Stimulated activated CD8-positive, alpha-beta memory T cell treated with anti-CD3 and anti-CD28 coated beads, Interleukin-15, amount 100 ng/mL, for 48 hours (primary cell): Measurements from ENCODE around the gene TBXAS1.

Experiments
- DNase-seq, 2 donors: peaks; one replicate each; pipeline ENCODE4 v3.0.0-alpha.2; 2020; ENCODE audit warnings: low read depth in 2 of 2

TBXAS1 gene

DNA sequence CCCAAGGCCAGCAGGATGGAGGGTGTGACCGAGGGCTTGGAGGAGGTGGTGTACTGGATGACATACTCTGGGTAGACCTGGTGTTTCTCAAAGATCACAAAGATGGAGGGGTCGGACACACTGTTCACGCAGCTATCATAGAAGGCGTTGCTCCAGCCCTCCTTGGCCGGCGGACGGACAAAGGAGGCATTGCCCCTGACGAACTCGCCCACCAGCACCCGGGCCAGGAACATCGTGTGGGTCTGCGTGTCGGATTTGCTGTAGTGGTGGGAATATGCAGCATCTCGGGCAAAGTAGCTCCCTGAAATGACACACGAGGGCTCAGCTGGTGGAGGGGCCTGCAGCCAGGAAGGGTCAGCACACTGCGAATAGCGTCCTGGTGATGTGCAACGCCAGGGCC is 195.5 kb downstream of the TBXAS1 start:
- DNase-seq, result no peak

DNA sequence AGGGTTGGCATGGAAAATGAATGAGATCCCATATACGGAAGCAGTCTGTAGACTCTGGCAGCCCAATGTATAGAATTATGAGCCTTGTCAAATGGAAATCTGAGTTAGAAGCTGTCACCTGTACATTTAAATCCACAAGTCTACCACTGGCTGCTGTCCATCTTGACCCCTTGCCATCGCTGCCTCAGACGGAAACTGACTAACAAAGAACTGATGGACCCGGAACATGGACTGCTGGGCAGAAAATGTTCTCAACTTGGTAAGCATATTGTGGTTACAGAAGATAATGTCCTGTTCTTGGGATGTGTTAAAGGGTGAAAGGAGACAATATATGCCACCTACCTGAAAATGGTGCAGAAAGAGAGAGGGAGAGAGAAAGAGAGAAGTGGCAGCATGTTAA is 196.2 kb downstream of the TBXAS1 start:
- DNase-seq, result no peak

DNA sequence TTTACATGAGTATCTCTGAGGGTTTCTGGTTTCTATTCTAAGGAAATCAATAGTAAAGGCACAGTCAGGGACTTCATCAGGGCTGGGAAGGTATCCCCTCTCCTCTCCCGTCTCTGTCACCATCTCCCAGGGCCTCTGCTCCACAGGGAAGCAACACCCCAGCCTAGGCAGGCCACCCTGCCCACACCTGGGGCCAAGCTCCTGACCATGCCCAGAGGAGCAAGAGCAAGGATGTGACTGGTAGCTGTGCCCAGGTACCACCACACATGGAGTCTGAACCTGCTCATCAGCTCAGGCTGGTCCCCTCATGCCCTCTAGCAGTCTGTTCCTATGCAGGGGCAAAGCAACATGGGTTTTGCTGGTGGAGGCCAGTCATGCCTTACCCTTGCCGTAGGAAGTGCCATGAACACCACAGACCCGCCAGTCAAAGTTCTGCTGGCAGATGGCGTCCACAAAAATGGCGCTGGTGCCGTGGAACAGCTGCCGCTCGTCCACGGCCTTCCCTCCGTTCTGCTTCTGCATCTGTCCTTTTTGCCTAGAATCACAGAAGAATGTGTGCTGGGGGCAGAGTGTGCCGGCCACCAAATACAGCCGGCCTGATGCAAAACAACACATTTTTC is 196.9 kb downstream of the TBXAS1 start:
- DNase-seq, result no peak

GRCh38 chr7:140026935-140027334 is 197.9 kb downstream of the TBXAS1 start:
- DNase-seq, result no peak

- no peak for DNase-seq
Observed at GRCh38 chr7:140027858-140028257, 198.8 kb downstream of the TBXAS1 start.

- DNase-seq, result no peak
Observed at GRCh38 chr7:140028311-140028710, 199.2 kb downstream of the TBXAS1 start.

DNA sequence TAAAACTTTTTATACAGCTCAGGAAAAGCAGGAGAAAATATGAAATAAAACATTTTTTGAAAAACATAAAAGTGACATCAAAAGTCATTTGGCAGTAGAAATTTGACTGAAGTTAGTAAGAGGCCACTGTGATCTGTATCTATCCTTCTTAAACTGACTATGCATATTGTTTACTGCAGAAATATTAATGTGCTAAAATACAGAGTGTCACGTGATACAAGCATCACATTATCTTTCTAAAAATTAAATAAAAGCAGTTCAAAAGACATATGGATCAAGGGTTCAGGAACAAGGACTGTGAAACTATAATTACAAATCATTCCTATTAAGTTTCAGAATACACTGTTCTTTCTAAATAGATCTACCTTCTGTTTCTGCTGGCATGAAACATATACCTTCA is 200.0 kb downstream of the TBXAS1 start:
- no peak for DNase-seq

DNA sequence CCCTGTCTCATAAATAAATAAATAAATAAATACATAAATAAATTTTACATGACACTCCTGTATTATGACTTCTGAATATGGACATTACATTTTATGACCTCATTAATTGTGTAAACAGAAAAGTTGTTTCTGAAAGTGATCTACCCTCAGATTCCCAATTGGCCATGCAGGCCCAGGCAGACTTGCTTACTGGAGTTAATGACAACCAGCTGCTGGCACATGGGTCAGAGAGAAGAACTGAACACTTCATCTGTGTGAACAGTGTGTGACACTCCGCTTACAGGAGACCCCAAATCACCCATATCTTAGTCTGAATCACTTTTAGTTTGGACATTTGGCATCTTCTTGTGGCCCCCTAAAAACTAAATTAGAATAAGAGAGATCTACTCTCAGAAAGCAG is 202.3 kb downstream of the TBXAS1 start:
- DNase-seq, result no peak

DNA sequence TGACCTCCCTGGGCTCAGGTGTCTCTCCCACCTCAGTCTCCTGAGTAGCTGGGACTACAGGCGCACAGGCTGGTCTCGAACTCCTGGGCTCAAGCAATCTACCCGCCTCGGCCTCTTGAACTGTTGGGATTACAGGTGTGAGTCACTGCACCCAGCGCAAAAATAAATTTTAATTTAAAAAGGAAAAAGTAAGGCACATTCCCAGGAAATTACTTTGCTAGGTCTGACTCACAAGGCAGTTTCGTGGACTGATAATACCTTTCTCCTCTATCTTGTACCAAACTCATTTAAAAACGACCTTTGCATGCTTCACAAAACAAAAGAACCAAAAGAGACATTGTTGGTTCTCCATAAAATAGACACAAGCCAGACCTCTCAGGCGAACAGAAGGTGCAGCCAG is 204.0 kb downstream of the TBXAS1 start:
- DNase-seq, result no peak

GRCh38 chr7:140033779-140034363 is 204.8 kb downstream of the TBXAS1 start:
- no peak for DNase-seq

DNA sequence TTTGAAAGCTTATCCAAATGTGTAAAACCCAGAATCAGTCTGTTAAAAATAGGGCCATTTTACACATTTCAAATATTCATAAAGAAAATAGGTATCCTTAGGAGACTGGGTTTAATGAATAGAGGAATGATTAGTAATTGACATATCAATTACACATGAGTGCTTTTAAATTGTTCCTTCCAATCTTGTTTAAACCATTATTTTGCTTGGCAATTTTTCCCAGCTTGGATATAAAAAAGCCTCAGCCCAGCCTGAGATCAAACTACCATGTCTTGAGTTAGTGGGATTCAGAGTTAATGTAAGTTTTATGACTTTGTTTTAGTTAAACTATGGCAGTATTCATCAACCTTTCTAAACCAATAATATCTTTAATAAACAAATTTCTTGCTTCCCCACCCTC is 205.4 kb downstream of the TBXAS1 start:
- DNase-seq, result no peak

DNA sequence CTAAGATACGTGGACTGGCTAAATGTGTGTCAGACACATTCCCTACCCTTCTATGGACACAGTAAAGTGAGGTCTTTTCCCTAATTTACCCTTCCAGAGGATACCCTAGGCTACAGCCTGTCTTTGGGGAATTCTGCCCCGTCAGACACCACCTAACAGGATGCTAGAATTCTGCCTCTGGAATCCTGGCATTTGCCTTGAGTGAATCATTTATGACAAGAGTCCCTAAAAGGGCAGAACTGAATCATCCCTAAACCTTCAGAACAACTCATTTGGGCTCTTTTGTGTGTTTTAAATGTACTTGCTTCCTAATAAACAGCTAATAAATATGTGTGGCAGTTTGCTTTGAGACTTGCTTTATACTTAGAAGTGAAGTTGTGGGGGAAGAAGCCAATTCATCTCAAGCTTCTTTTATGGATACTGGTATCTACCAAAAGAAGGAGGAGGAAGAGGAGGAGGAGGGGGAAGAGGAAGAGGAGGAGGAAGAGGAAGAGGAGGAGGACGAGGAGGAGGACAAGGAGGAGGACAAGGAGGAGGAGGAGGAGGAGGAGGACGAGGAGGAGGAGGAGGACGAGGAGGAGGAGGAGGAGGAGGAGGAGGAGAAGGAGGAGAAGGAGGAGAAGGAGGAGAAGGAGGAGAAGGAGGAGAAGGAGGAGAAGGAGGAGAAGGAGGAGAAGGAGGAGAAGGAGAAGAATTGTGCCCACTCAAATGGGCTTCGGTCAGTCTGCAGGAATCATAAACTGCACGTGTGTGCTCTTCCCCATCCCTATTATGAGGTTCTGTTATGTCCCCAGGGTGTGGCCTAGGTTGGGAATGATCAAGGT is 206.5 kb downstream of the TBXAS1 start:
- DNase-seq, result no peak

GRCh38 chr7:140036224-140036962 is 207.3 kb downstream of the TBXAS1 start:
- peak in 1 of 2 donors; percentile 27 for DNase-seq

DNA sequence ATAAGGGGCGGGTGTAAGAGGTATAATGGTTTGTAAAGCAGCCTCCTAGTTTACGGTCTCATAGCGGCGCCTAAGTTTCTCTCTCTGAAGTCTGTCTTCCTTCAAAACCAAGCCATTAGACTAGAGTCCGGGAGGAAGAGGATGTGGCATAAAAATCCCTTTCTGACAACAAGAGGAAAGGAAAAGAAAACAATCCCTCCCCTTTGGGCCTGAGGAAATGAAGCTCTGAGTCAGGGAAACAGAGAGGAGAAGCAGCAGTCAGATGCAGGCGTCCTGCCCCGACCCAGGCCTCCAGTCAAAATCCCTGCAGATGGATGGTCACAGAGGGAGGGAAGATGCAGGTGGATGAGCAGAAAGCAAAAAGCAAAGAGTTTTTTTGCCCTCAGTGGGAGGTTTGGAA is 210.0 kb downstream of the TBXAS1 start:
- DNase-seq, result no peak

- DNase-seq, result no peak
Observed at GRCh38 chr7:140039896-140040295, 210.8 kb downstream of the TBXAS1 start.

DNA sequence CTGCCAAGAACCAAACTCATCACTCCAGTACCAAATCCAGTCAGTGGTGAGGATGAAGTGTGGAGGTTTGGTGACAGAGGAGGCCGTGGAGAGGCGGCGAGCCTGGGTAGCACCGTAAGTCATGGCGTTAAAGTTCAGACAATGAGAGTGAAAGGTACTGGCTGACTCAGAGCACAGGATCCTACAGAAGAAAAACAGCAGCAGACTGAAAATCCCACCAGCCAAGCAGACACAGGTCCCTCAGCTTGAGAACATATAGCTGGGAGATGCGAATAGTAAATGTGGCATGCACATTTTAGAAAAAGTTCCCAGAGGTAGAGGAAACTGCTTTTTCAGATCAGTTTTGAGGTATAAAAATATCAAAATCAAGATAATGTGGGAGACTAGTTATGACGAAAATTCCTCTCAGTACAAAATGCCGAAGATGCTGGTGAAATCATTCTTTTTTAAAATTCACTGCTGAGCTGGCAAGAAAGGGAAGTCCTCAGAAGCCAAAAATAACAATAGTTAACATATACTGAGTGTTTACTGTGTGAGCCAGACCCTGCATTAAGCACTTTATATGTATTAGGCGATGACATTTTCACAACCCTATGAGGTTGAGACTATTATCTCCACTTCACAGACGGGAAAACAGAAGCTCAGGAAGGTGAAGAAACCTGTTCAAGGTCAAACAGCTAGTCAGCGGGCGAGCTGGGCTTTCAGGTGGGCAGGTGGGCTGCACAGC is 212.8 kb downstream of the TBXAS1 start:
- no peak for DNase-seq

DNA sequence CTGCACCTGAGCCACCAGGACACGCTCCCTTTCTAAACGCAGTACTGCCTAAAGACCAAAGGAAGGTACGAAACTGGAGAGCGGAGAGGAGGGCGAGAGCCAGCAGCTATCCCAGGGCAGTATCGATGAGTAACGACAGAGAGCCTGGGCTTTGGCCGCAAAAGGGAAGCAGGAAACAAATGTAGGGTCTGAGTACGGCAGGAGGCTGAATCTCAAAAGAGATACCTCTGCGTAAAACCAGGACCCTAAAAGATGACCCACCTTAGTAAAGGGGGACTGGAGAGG is 213.3 kb downstream of the TBXAS1 start:
- DNase-seq, result no peak

- DNase-seq, result no peak
Observed at GRCh38 chr7:140044251-140044650, 215.2 kb downstream of the TBXAS1 start.

DNA sequence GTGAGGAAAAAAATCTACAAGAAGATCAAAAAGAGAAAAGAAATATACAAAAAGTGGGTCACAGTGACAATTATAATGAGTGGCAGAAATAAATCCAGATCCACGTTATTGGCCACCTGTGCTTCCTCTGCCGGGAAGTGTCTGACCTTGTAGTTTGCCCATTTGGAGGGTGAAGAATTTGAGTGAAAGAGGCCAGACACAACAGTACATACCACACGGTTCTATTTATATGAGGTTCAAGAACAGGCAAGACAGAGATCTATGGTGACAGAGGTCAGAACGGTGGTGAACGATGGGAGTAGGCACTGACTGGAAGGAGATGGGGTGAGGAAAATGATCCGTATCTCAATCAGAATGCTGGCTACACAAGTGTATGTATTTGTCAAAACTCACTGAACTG is 216.6 kb downstream of the TBXAS1 start:
- DNase-seq, result no peak

DNA sequence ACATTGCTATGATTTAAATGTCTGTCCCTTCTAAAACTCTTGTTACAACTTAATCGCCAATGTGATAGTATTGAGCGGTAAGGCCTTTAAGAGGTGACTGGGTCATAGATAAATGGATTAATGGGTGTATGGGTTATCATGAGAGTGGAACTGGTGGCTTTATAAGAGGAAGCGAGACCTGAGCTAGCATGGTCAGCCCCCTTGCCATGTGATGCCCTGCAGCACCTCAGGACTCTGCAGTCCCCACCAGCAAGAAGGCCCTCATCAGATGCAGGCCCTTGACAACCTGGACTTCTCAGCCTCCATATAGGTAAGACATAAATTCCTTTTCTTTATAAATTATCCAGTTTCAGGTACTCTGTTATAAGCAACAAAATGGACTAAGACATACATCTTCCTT is 218.1 kb downstream of the TBXAS1 start:
- DNase-seq, result no peak

GRCh38 chr7:140048138-140048537 is 219.1 kb downstream of the TBXAS1 start:
- no peak for DNase-seq

GRCh38 chr7:140048989-140049338 is 219.9 kb downstream of the TBXAS1 start:
- DNase-seq, result no peak
